ENCODE measurements around the gene CALHM4. TPM values are rescaled to one million over a fixed set of nuclear protein-coding genes. Genes with fewer than 3 reads are reported as not detected.

CALHM4 gene
- not detected for total RNA-seq

- Histone ChIP-seq H3K27me3 (no peaks in the 10 kb centered on the region), H3K4me3 (no peak within 1 kb of the TSS), H3K36me3 (no peaks in the 10 kb centered on the region), H3K9me3 (no peaks in the 10 kb centered on the region), H3K27ac (no peak within 1 kb of the TSS), H3K4me1 (no peaks in the 10 kb centered on the region)
- TF ChIP-seq CTCF (IDR thresholded peaks at IDR 0.05): no peak
- DNase-seq (ENCODE audit: low spot score in 2 of 2): no peak
- intact Hi-C loops (cut with DNase I): no loop called here
Observed at GRCh38 chr6:116553451-116553850, at the start of gene CALHM4. TSS of gene CALHM4 (plus strand) at chr6:116553751. CDS start at chr6:116553794, 43 bp downstream.

GRCh38 chr6:116507324-116507723 is 46.2 kb upstream of the CALHM4 start:
- Histone ChIP-seq H3K4me1 (no peaks in the 10 kb centered on the region), H3K27ac (no peak overlapping the region), H3K9me3 (no peaks in the 10 kb centered on the region), H3K4me3 (no peak overlapping the region), H3K27me3 (no peaks in the 10 kb centered on the region), H3K36me3 (no peaks in the 10 kb centered on the region)
- intact Hi-C loops (cut with DNase I): no loop called here
- TF ChIP-seq CTCF (IDR thresholded peaks at IDR 0.05): no peak
- no peak for DNase-seq (ENCODE audit: low spot score in 2 of 2)

GRCh38 chr6:116508527-116508926 is 45.0 kb upstream of the CALHM4 start:
- no peaks in the 10 kb centered on the region for H3K27me3 ChIP-seq
- no peak overlapping the region for H3K4me3 ChIP-seq
- no peaks in the 10 kb centered on the region for H3K9me3 ChIP-seq
- no peak for DNase-seq (ENCODE audit: low spot score in 2 of 2)
- intact Hi-C loops (cut with DNase I): no loop called here
- H3K36me3 ChIP-seq: no peaks in the 10 kb centered on the region
- TF ChIP-seq CTCF (IDR thresholded peaks at IDR 0.05): no peak
- H3K27ac ChIP-seq: no peak overlapping the region
- peaks cover 0 to 2% of the 10 kb centered on the region in 2 donors for H3K4me1 ChIP-seq

- peak in 1 of 2 donors; percentile 81 for DNase-seq (ENCODE audit: low spot score in 2 of 2)
- H3K36me3 ChIP-seq: peaks cover 0 to 15% of the 10 kb centered on the region in 2 donors
- peak within 1 kb of the TSS; percentile 58 to 69 for H3K4me3 ChIP-seq
- H3K27ac ChIP-seq: peak within 1 kb of the TSS; percentile 92 to 93
- intact Hi-C loops (cut with DNase I): loop anchor here (1.0 to 5.0 kb wide), 4 partner anchors 21 to 231 kb away; partner anchors contain the start of genes DSE and RWDD1
- no peaks in the 10 kb centered on the region for H3K9me3 ChIP-seq
- H3K27me3 ChIP-seq: no peaks in the 10 kb centered on the region
- TF ChIP-seq CTCF (IDR thresholded peaks at IDR 0.05): peak; percentile 70 to 80 (median 76)
- peaks cover 0 to 2% of the 10 kb centered on the region in 2 donors for H3K4me1 ChIP-seq
Observed at GRCh38 chr6:116511424-116512110, 42.0 kb upstream of the CALHM4 start, which contains the start of gene CALHM5. TSS of gene CALHM5 (plus strand) at chr6:116511639. CDS start at chr6:116511697, 58 bp downstream.

GRCh38 chr6:116512111-116512559 is 41.4 kb upstream of the CALHM4 start:
- Histone ChIP-seq H3K9me3 (no peaks in the 10 kb centered on the region), H3K36me3 (peaks cover 4 to 21% of the 10 kb centered on the region in 2 donors), H3K4me3 (peak overlapping the region; percentile 58 to 69), H3K27me3 (no peaks in the 10 kb centered on the region), H3K27ac (peak overlapping the region; percentile 92 to 93), H3K4me1 (peaks cover 0 to 2% of the 10 kb centered on the region in 2 donors)
- TF ChIP-seq CTCF (IDR thresholded peaks at IDR 0.05): no peak
- intact Hi-C loops (cut with DNase I): loop anchor here (2.0 to 5.0 kb wide), 2 partner anchors 140 to 231 kb away; partner anchors contain the start of gene DSE
- DNase-seq (ENCODE audit: low spot score in 2 of 2): no peak

All from ascending aorta (tissue), 2 donors.